Small intestine (tissue), 7 donors: Measurements from ENCODE around the gene RETREG1. TPM values are rescaled to one million over a fixed set of nuclear protein-coding genes. Genes with fewer than 3 reads are reported as not detected.

Experiments used
- DNase-seq, 2 donors: peaks; one replicate each; pipeline versions ENCODE4 v3.0.0 to v3.0.0-alpha.2; 2013
- FAIRE-seq: peaks from 2 replicates; lab custom pipeline; 2012; peaks lifted over from hg19 to GRCh38; lab: Jason Lieb, UNC
- H3K27ac ChIP-seq, 3 donors: one replicate each; pipeline ENCODE4 v1.5.1; 2013; ENCODE audit warnings: low read length in 2 of 3, mild to moderate bottlenecking in 2 of 3, control low read depth in 1 of 3, inconsistent platforms in 1 of 3, low read depth in 1 of 3, moderate library complexity in 1 of 3
- H3K27me3 ChIP-seq, 3 donors: one replicate each; pipeline ENCODE4 v1.6.1; 2013; ENCODE audit warnings: low read length in 3 of 3, inconsistent platforms in 1 of 3; ENCODE audit not compliant: control insufficient read depth in 3 of 3, insufficient read depth in 3 of 3
- H3K36me3 ChIP-seq, 3 donors: one replicate each; pipeline ENCODE4 v1.6.1; 2013; ENCODE audit warnings: low read length in 3 of 3, inconsistent platforms in 1 of 3, low read depth in 1 of 3, mild to moderate bottlenecking in 1 of 3, moderate library complexity in 1 of 3; ENCODE audit not compliant: control insufficient read depth in 3 of 3, insufficient read depth in 2 of 3
- H3K4me1 ChIP-seq, 3 donors: one replicate each; pipeline ENCODE4 v1.6.1; 2013; ENCODE audit warnings: low read length in 2 of 3, inconsistent platforms in 1 of 3, low read depth in 1 of 3, mild to moderate bottlenecking in 1 of 3, moderate library complexity in 1 of 3; ENCODE audit not compliant: control insufficient read depth in 3 of 3, insufficient read depth in 2 of 3
- H3K4me3 ChIP-seq, 3 donors: one replicate each; pipeline ENCODE4 v1.5.1; 2013; ENCODE audit warnings: low read length in 3 of 3, control low read depth in 1 of 3, inconsistent platforms in 1 of 3, low read depth in 1 of 3, mild to moderate bottlenecking in 1 of 3, moderate library complexity in 1 of 3
- H3K9me3 ChIP-seq, 2 donors: one replicate each; pipeline ENCODE4 v1.6.1; 2013; ENCODE audit warnings: low read depth in 1 of 2, low read length in 1 of 2; ENCODE audit not compliant: control insufficient read depth in 2 of 2, insufficient read depth in 1 of 2
- WGBS, 3 donors: extraction: QIAGEN DNeasy Blood & Tissue Kit; methylation state at CpG; one replicate each; pipeline ENCODE4 v1.1.7; 2013; 5-methylcytosine and 5-hydroxymethylcytosine counted together
- polyA plus RNA-seq, 4 donors: library from polyadenylated mRNA; stranded (reverse) in 3 of 4; unstranded in 1 of 4; fragments of 200-250 nt in 3 of 4; fragments of 120-200 nt in 1 of 4; gene quantifications; one replicate each; pipeline versions ENCODE4 v1.2.1 to v1.2.3, GENCODE V29; 2013
- donor health status: healthy with polysubstance abuse.
- donor health status: control.
- donor health status: control.
- donor health status: Bipolar disorder and iron deficiency.
- donor health status: healthy.

RETREG1 gene
- polyA plus RNA-seq, 4 donors = 9.5 to 36.0 (median 18.3) TPM

GRCh38 chr5:16490911-16491310, 125.9 kb downstream of the RETREG1 start:
- WGBS, 3 donors = 86 to 92% (median 91%) methylated on average over 8 of the region's 8 CpGs
- no peaks in the 10 kb centered on the region for H3K27me3 ChIP-seq
- H3K36me3 ChIP-seq = peaks cover 0 to 7% (median 0%) of the 10 kb centered on the region in 3 donors
- peaks cover 3 to 43% (median 6%) of the 10 kb centered on the region in 3 donors for H3K4me1 ChIP-seq
- no peak for DNase-seq
- H3K4me3 ChIP-seq = no peak overlapping the region
- H3K9me3 ChIP-seq = peaks cover 0 to 17% of the 10 kb centered on the region in 2 donors
- no peak overlapping the region for H3K27ac ChIP-seq
- FAIRE-seq = no peak

GRCh38 chr5:16489322-16489791, 127.4 kb downstream of the RETREG1 start:
- Histone ChIP-seq H3K36me3 (peaks cover 0 to 4% (median 0%) of the 10 kb centered on the region in 3 donors), H3K27me3 (no peaks in the 10 kb centered on the region), H3K4me3 (no peak overlapping the region), H3K9me3 (peaks cover 0 to 3% of the 10 kb centered on the region in 2 donors), H3K27ac (peak overlapping the region in 1 of 3 donors; percentile 26), H3K4me1 (peaks cover 3 to 48% (median 6%) of the 10 kb centered on the region in 3 donors)
- no peak for FAIRE-seq
- 5 to 40% (median 20%) methylated on average over 1 of the region's 1 CpG for WGBS, 3 donors
- DNase-seq = peak; percentile 67 to 71

GRCh38 chr5:16487456-16487855, 129.3 kb downstream of the RETREG1 start:
- Histone ChIP-seq H3K4me1 (peaks cover 0 to 56% (median 7%) of the 10 kb centered on the region in 3 donors), H3K36me3 (peaks cover 0 to 3% (median 0%) of the 10 kb centered on the region in 3 donors), H3K4me3 (no peak overlapping the region), H3K27ac (peak overlapping the region in 2 of 3 donors; percentile 58 to 91), H3K27me3 (no peaks in the 10 kb centered on the region), H3K9me3 (no peaks in the 10 kb centered on the region)
- DNase-seq (peak; percentile 71 to 77), FAIRE-seq (no peak)
- 32 to 75% (median 45%) methylated on average over 2 of the region's 2 CpGs for WGBS, 3 donors

GRCh38 chr5:16486711-16487111, 130.1 kb downstream of the RETREG1 start:
- Histone ChIP-seq H3K4me3 (no peak overlapping the region), H3K9me3 (no peaks in the 10 kb centered on the region), H3K27me3 (no peaks in the 10 kb centered on the region), H3K27ac (peak overlapping the region in 1 of 3 donors; percentile 91), H3K4me1 (peaks cover 0 to 62% (median 8%) of the 10 kb centered on the region in 3 donors), H3K36me3 (peaks cover 0 to 3% (median 0%) of the 10 kb centered on the region in 3 donors)
- peak in 1 of 2 donors; percentile 83 for DNase-seq
- WGBS, 3 donors = 25 to 55% (median 30%) methylated on average over 4 of the region's 4 CpGs
- FAIRE-seq = no peak

- DNase-seq (no peak), FAIRE-seq (peak; percentile 87)
- no peaks in the 10 kb centered on the region for H3K27me3 ChIP-seq
- H3K27ac ChIP-seq = no peak overlapping the region
- peaks cover 0 to 71% (median 8%) of the 10 kb centered on the region in 3 donors for H3K4me1 ChIP-seq
- H3K9me3 ChIP-seq = no peaks in the 10 kb centered on the region
- peaks cover 0 to 3% (median 0%) of the 10 kb centered on the region in 3 donors for H3K36me3 ChIP-seq
- H3K4me3 ChIP-seq = no peak overlapping the region
Observed at GRCh38 chr5:16485656-16486055, 131.1 kb downstream of the RETREG1 start.

- Histone ChIP-seq H3K4me3 (no peak overlapping the region), H3K36me3 (peaks cover 0 to 3% (median 0%) of the 10 kb centered on the region in 3 donors), H3K4me1 (peaks cover 0 to 71% (median 8%) of the 10 kb centered on the region in 3 donors), H3K27ac (peak overlapping the region in 1 of 3 donors; percentile 73), H3K9me3 (no peaks in the 10 kb centered on the region), H3K27me3 (no peaks in the 10 kb centered on the region)
- DNase-seq (peak in 1 of 2 donors; percentile 25), FAIRE-seq (no peak)
- 74 to 86% (median 84%) methylated on average over 1 of the region's 1 CpG for WGBS, 3 donors
Observed at GRCh38 chr5:16484081-16484480, 132.7 kb downstream of the RETREG1 start.

GRCh38 chr5:16483361-16483760, 133.4 kb downstream of the RETREG1 start:
- FAIRE-seq = peak; percentile 23
- Histone ChIP-seq H3K27me3 (no peaks in the 10 kb centered on the region), H3K4me3 (no peak overlapping the region), H3K36me3 (peaks cover 0 to 2% (median 0%) of the 10 kb centered on the region in 3 donors), H3K4me1 (peaks cover 0 to 66% (median 7%) of the 10 kb centered on the region in 3 donors), H3K27ac (peak overlapping the region in 2 of 3 donors; percentile 18 to 73), H3K9me3 (no peaks in the 10 kb centered on the region)
- DNase-seq = peak; percentile 82 to 86

- FAIRE-seq (no peak), DNase-seq (no peak)
- no peaks in the 10 kb centered on the region for H3K9me3 ChIP-seq
- no peak overlapping the region for H3K4me3 ChIP-seq
- peak overlapping the region in 1 of 3 donors; percentile 73 for H3K27ac ChIP-seq
- 15 to 59% (median 35%) methylated on average over 2 of the region's 2 CpGs for WGBS, 3 donors
- no peaks in the 10 kb centered on the region for H3K27me3 ChIP-seq
- no peaks in the 10 kb centered on the region for H3K36me3 ChIP-seq
- peaks cover 0 to 62% (median 5%) of the 10 kb centered on the region in 3 donors for H3K4me1 ChIP-seq
Observed at GRCh38 chr5:16482891-16483290, 133.9 kb downstream of the RETREG1 start.
